SU-DHL-6 (cell line): ENCODE results near the gene EVI5L.

Experiments used
- H2AFZ ChIP-seq: fragments of 200-600 bp; sonication (generic); 2 replicates; pipeline ENCODE4 v1.6.1; 2014; ENCODE audit warnings: low read depth, mild to moderate bottlenecking, moderate library complexity, mixed read lengths, antibody characterized with exemption, low read length; ENCODE audit not compliant: severe bottlenecking
- H3F3A ChIP-seq: fragments of 200-600 bp; shearing (Covaris generic); 2 replicates; pipeline ENCODE4 v1.6.0; 2016; ENCODE audit warnings: antibody characterized with exemption, mild to moderate bottlenecking; ENCODE audit not compliant: insufficient read depth
- H3K27ac ChIP-seq: fragments of 200-600 bp; sonication (generic); 2 replicates; pipeline ENCODE4 v1.5.1; 2016; ENCODE audit warnings: low read depth, mild to moderate bottlenecking, low read length, moderate library complexity, mixed read lengths
- H3K27me3 ChIP-seq: fragments of 200-600 bp; sonication (generic), shearing (Covaris generic); 2 replicates; pipeline ENCODE4 v1.6.0; 2014; ENCODE audit warnings: mild to moderate bottlenecking, low read length
- H3K36me3 ChIP-seq: fragments of 200-600 bp; sonication (generic); 2 replicates; pipeline ENCODE4 v1.6.1; 2014; ENCODE audit warnings: mild to moderate bottlenecking, low read length, mixed read lengths
- H3K4me2 ChIP-seq: fragments of 300-600, 200-600 bp; shearing (Covaris generic), sonication (generic); 2 replicates; pipeline ENCODE4 v1.6.0; 2014; ENCODE audit warnings: low read length, low read depth, mild to moderate bottlenecking; ENCODE audit not compliant: poor library complexity, severe bottlenecking
- H3K4me3 ChIP-seq: fragments of 200-600 bp; sonication (generic); 2 replicates; pipeline ENCODE4 v1.5.1; 2014; ENCODE audit warnings: antibody characterized with exemption, low read length, mild to moderate bottlenecking, mixed read lengths; ENCODE audit not compliant: insufficient read depth, poor library complexity, severe bottlenecking
- H3K79me2 ChIP-seq: fragments of 200-600 bp; sonication (generic); 2 replicates; pipeline ENCODE4 v1.6.1; 2014; ENCODE audit warnings: mild to moderate bottlenecking, low read length, moderate library complexity; ENCODE audit not compliant: insufficient read depth
- H3K9ac ChIP-seq: fragments of 200-600 bp; sonication (generic); 2 replicates; pipeline ENCODE4 v1.7.0; 2014; ENCODE audit warnings: mild to moderate bottlenecking, low read length
- H3K9me2 ChIP-seq: fragments of 200-600 bp; sonication (generic); replicated peaks from 2 replicates; pipeline ENCODE4 v1.6.1; 2014; ENCODE audit warnings: low read length; ENCODE audit not compliant: insufficient read depth
- H3K9me3 ChIP-seq: fragments of 200-600 bp; sonication (generic); 2 replicates; pipeline ENCODE4 v1.6.1; 2014; ENCODE audit warnings: low read length, mixed read lengths; ENCODE audit not compliant: insufficient read depth
- H4K20me1 ChIP-seq: fragments of 200-600 bp; sonication (generic); 2 replicates; pipeline ENCODE4 v1.6.1; 2014; ENCODE audit warnings: low read depth, mild to moderate bottlenecking, antibody characterized with exemption, low read length, moderate library complexity, mixed read lengths
- EZH2phosphoT487 ChIP-seq: fragments of 200-600 bp; sonication (generic), shearing (Covaris generic); conservative IDR thresholded peaks from 2 replicates; pipeline ENCODE4 v1.6.1; 2018; ENCODE audit warnings: mild to moderate bottlenecking, antibody characterized with exemption, low read length, moderate library complexity, mixed read lengths
- TF ChIP-seq, protein P1 (sequence below): fragments of 200-600 bp; sonication (generic); IDR thresholded peaks from one replicate; pipeline ENCODE4 v1.5.1; 2017; ENCODE audit warnings: antibody characterized with exemption, mild to moderate bottlenecking, low read length, moderate library complexity; ENCODE audit not compliant: insufficient read depth, poor library complexity, severe bottlenecking

The EVI5L gene

DNA sequence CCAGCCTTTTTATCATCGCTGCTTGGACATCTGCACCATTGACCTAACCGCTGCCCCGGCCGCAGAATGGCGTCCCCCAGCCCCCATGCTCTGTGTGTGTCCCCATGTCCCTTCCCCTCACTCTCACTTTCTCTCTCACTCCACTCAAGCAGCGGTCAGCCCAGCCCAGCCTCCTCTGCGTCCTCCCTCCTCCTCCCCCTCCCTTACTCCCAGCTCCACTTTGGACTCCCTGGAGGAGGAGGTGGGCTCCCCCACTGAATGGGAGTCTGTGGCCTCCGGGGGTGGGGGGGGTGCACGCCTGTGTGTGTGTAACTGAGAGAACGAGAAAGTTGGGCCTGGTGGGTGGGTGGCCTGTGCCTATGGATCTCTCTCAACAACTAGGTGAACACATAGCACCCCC, 75.8 kb downstream of the EVI5L start:
- H3K27me3 ChIP-seq: no peaks in the 10 kb centered on the region
- no peak overlapping the region for H3K9ac ChIP-seq
- no peaks in the 10 kb centered on the region for H4K20me1 ChIP-seq
- TF ChIP-seq, protein P1, sequence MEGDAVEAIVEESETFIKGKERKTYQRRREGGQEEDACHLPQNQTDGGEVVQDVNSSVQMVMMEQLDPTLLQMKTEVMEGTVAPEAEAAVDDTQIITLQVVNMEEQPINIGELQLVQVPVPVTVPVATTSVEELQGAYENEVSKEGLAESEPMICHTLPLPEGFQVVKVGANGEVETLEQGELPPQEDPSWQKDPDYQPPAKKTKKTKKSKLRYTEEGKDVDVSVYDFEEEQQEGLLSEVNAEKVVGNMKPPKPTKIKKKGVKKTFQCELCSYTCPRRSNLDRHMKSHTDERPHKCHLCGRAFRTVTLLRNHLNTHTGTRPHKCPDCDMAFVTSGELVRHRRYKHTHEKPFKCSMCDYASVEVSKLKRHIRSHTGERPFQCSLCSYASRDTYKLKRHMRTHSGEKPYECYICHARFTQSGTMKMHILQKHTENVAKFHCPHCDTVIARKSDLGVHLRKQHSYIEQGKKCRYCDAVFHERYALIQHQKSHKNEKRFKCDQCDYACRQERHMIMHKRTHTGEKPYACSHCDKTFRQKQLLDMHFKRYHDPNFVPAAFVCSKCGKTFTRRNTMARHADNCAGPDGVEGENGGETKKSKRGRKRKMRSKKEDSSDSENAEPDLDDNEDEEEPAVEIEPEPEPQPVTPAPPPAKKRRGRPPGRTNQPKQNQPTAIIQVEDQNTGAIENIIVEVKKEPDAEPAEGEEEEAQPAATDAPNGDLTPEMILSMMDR: no peak
- no peak for TF ChIP-seq EZH2phosphoT487
- H3K4me2 ChIP-seq: no peak overlapping the region
- H3K4me3 ChIP-seq: no peak overlapping the region
- no peaks in the 10 kb centered on the region for H3K9me2 ChIP-seq
- no peaks in the 10 kb centered on the region for H3K36me3 ChIP-seq
- no peak overlapping the region for H3K27ac ChIP-seq
- no peaks in the 10 kb centered on the region for H3K9me3 ChIP-seq
- H3K79me2 ChIP-seq: peaks cover 28% of the 10 kb centered on the region
- no peaks in the 10 kb centered on the region for H3F3A ChIP-seq
- H2AFZ ChIP-seq: no peak overlapping the region

DNA sequence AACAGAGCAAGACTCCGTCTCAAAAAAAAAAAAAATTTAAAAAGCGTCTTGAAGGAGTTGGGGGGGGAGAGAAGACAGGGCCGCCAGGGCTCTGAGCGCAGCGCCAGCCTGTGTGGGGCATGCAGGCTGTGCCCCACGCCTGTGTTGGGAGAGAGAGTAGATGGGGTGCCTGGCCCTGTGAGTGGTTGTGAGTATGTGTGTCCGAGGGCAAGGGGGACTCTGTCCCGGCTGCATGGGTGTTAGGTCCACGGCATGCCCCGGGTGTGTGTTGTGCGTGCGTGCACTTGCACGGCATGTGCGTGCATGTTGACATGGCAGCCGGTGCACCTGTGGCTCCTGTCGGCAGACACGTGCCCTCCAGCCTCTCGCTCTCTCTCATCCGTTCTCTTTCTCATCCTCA, 77.1 kb downstream of the EVI5L start:
- Histone ChIP-seq H3F3A (no peaks in the 10 kb centered on the region), H3K4me2 (no peak overlapping the region), H3K27ac (no peak overlapping the region), H3K36me3 (no peaks in the 10 kb centered on the region), H3K27me3 (no peaks in the 10 kb centered on the region), H3K4me3 (no peak overlapping the region), H3K9ac (no peak overlapping the region), H2AFZ (no peak overlapping the region), H4K20me1 (no peaks in the 10 kb centered on the region), H3K79me2 (peaks cover 28% of the 10 kb centered on the region), H3K9me3 (no peaks in the 10 kb centered on the region), H3K9me2 (no peaks in the 10 kb centered on the region)
- TF ChIP-seq, protein P1: no peak
- TF ChIP-seq EZH2phosphoT487: no peak

DNA sequence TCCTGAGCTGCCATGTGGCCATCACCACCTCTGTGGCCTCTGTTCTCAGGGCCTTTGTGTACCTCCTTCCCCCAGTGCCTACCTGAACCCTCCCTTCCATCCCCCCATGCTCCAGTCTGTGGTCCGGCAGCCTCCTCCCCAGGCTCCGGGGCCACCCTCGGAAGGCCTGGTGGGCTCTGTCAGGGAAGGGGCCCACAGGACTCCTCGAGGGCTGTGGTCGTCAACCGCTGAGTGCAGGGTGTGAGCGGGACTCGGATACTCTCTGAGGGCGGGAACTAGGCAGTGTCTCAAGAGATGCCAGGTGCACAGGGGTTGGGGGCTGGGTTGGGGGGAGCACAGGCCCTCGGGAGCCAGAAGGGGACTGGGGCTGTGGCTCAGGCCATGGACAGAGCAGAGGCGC, 77.5 kb downstream of the EVI5L start:
- H3F3A ChIP-seq: no peaks in the 10 kb centered on the region
- H3K36me3 ChIP-seq: no peaks in the 10 kb centered on the region
- H2AFZ ChIP-seq: no peak overlapping the region
- no peak overlapping the region for H3K9ac ChIP-seq
- TF ChIP-seq EZH2phosphoT487: no peak
- TF ChIP-seq, protein P1: no peak
- H3K79me2 ChIP-seq: peaks cover 28% of the 10 kb centered on the region
- H3K27ac ChIP-seq: no peak overlapping the region
- no peaks in the 10 kb centered on the region for H4K20me1 ChIP-seq
- no peak overlapping the region for H3K4me2 ChIP-seq
- no peaks in the 10 kb centered on the region for H3K9me3 ChIP-seq
- H3K9me2 ChIP-seq: no peaks in the 10 kb centered on the region
- no peaks in the 10 kb centered on the region for H3K27me3 ChIP-seq
- no peak overlapping the region for H3K4me3 ChIP-seq
